H1 (cell line): ENCODE measurements around the gene LPP. TPM values are rescaled to one million over a fixed set of nuclear protein-coding genes. Genes with fewer than 3 reads are reported as not detected.

Experiments used
- GTF2F1 ChIP-seq: IDR thresholded peaks from 2 replicates; pipeline ENCODE4 v1.6.1; 2012; ENCODE audit warnings: low read depth, low read length, improper control_type of control experiment, borderline replicate concordance
- POU5F1 ChIP-seq: IDR thresholded peaks from 2 replicates; pipeline ENCODE4 v1.6.1; 2011; ENCODE audit warnings: low read depth, mild to moderate bottlenecking, low read length, moderate library complexity
- RXRA ChIP-seq: IDR thresholded peaks from 2 replicates; pipeline ENCODE4 v1.6.1; 2011; ENCODE audit warnings: low read depth, mild to moderate bottlenecking, low read length, moderate library complexity; ENCODE audit not compliant: insufficient read depth
- SIX5 ChIP-seq: IDR thresholded peaks from 2 replicates; pipeline ENCODE4 v1.6.1; 2011; ENCODE audit warnings: mild to moderate bottlenecking, low read depth, low read length
- polyA plus RNA-seq, 7 experiments: library from polyadenylated mRNA; depleted of rRNA in 3 of 7; stranded (reverse) in 5 of 7; unstranded in 2 of 7; fragments of >200 nt in 5 of 7; fragments of 200-250 nt in 2 of 7; gene quantifications; 1 replicate in 5 of 7; 2 replicates in 1 of 7; 4 replicates in 1 of 7; pipeline versions ENCODE4 v1.2.1 to v1.2.3, GENCODE V29; 2011 to 2013; ENCODE audit warnings: missing spikeins in 2 of 7, mixed read lengths in 2 of 7
- total RNA-seq: library from RNA; stranded (reverse); fragmentation: NEBNext Ultra II Directional; extraction: Animal tissue kit (Norgen Biotek cat#: 25700); gene quantifications from 2 replicates; pipeline ENCODE4 v1.2.1, GENCODE V29; 2021
- TF ChIP-seq, protein P1 (sequence below): fragments of 300-600 bp; sonication (generic); IDR thresholded peaks from 2 replicates; pipeline ENCODE4 v1.7.1; 2012; ENCODE audit warnings: low read length, moderate library complexity, mild to moderate bottlenecking, inconsistent platforms; ENCODE audit not compliant: insufficient replicate concordance

The LPP gene
- total and polyA plus RNA-seq, 2 of the 8 experiments (the other 6 are each of a cell fraction or from before 2014, with no cell fraction given): 10.0 to 53.3 TPM

DNA sequence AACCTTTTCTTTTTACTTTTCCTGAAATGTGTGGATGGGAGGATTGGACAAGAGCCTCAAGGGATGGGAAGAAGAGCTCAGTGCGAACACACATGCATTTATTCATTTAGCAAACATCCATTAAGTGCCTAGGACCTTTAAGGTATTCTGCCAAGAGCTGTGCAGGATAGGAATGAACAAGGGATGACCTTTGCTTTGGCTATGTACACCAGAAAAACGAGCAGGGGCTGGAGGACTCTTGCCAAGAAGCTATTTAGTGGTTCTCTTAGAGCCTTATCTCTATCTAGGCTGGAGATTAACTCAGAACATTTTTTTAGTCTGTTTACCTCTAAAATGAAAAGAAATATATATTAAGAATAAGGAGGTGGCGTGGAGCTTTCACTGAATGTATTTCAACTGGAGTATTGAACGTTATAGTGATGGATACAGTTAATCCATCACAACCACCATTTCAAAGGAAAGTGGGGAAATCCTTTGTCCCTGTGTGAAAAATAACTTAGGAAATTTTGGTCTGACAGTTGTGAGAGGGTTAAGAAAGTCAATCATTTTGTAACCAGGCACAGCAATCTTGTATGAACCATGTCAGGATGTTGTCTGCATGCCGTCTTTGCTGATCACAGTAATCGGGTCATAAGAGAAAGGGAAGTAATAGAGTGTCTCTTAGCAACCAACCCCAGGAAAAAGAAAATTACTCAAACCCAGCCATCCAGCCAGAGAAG is 279.0 kb downstream of the LPP start (continued):
- TF ChIP-seq, protein P1, sequence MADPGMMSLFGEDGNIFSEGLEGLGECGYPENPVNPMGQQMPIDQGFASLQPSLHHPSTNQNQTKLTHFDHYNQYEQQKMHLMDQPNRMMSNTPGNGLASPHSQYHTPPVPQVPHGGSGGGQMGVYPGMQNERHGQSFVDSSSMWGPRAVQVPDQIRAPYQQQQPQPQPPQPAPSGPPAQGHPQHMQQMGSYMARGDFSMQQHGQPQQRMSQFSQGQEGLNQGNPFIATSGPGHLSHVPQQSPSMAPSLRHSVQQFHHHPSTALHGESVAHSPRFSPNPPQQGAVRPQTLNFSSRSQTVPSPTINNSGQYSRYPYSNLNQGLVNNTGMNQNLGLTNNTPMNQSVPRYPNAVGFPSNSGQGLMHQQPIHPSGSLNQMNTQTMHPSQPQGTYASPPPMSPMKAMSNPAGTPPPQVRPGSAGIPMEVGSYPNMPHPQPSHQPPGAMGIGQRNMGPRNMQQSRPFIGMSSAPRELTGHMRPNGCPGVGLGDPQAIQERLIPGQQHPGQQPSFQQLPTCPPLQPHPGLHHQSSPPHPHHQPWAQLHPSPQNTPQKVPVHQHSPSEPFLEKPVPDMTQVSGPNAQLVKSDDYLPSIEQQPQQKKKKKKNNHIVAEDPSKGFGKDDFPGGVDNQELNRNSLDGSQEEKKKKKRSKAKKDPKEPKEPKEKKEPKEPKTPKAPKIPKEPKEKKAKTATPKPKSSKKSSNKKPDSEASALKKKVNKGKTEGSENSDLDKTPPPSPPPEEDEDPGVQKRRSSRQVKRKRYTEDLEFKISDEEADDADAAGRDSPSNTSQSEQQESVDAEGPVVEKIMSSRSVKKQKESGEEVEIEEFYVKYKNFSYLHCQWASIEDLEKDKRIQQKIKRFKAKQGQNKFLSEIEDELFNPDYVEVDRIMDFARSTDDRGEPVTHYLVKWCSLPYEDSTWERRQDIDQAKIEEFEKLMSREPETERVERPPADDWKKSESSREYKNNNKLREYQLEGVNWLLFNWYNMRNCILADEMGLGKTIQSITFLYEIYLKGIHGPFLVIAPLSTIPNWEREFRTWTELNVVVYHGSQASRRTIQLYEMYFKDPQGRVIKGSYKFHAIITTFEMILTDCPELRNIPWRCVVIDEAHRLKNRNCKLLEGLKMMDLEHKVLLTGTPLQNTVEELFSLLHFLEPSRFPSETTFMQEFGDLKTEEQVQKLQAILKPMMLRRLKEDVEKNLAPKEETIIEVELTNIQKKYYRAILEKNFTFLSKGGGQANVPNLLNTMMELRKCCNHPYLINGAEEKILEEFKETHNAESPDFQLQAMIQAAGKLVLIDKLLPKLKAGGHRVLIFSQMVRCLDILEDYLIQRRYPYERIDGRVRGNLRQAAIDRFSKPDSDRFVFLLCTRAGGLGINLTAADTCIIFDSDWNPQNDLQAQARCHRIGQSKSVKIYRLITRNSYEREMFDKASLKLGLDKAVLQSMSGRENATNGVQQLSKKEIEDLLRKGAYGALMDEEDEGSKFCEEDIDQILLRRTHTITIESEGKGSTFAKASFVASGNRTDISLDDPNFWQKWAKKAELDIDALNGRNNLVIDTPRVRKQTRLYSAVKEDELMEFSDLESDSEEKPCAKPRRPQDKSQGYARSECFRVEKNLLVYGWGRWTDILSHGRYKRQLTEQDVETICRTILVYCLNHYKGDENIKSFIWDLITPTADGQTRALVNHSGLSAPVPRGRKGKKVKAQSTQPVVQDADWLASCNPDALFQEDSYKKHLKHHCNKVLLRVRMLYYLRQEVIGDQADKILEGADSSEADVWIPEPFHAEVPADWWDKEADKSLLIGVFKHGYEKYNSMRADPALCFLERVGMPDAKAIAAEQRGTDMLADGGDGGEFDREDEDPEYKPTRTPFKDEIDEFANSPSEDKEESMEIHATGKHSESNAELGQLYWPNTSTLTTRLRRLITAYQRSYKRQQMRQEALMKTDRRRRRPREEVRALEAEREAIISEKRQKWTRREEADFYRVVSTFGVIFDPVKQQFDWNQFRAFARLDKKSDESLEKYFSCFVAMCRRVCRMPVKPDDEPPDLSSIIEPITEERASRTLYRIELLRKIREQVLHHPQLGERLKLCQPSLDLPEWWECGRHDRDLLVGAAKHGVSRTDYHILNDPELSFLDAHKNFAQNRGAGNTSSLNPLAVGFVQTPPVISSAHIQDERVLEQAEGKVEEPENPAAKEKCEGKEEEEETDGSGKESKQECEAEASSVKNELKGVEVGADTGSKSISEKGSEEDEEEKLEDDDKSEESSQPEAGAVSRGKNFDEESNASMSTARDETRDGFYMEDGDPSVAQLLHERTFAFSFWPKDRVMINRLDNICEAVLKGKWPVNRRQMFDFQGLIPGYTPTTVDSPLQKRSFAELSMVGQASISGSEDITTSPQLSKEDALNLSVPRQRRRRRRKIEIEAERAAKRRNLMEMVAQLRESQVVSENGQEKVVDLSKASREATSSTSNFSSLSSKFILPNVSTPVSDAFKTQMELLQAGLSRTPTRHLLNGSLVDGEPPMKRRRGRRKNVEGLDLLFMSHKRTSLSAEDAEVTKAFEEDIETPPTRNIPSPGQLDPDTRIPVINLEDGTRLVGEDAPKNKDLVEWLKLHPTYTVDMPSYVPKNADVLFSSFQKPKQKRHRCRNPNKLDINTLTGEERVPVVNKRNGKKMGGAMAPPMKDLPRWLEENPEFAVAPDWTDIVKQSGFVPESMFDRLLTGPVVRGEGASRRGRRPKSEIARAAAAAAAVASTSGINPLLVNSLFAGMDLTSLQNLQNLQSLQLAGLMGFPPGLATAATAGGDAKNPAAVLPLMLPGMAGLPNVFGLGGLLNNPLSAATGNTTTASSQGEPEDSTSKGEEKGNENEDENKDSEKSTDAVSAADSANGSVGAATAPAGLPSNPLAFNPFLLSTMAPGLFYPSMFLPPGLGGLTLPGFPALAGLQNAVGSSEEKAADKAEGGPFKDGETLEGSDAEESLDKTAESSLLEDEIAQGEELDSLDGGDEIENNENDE: no peak
- TF ChIP-seq GTF2F1: no peak
- no peak for TF ChIP-seq SIX5
- no peak for TF ChIP-seq POU5F1
- no peak for TF ChIP-seq RXRA
